Vagina (tissue), 2 donors: Measurements from ENCODE around the gene ADCY1.

Experiments
- POLR2A ChIP-seq, 2 donors: fragments of 450-650 bp; IDR thresholded peaks; one replicate each; pipeline ENCODE4 v1.6.1; 2017; ENCODE audit warnings: antibody characterized with exemption in 2 of 2, mild to moderate bottlenecking in 2 of 2, moderate library complexity in 2 of 2
- POLR2AphosphoS5 ChIP-seq, 2 donors: sonication (generic); formaldehyde crosslinking; IDR thresholded peaks; one replicate each; pipeline ENCODE4 v1.9.0; 2017; ENCODE audit warnings: antibody characterized with exemption in 2 of 2, mild to moderate bottlenecking in 2 of 2, low read depth in 1 of 2; ENCODE audit not compliant: insufficient read depth in 1 of 2

GRCh38 chr7:45586542-45587520, 12.7 kb downstream of the ADCY1 start:
- TF ChIP-seq POLR2AphosphoS5 (IDR thresholded peaks at IDR 0.05; ENCODE audit: insufficient read depth in 1 of 2, low read depth in 1 of 2) = no peak
- no peak for TF ChIP-seq POLR2A (IDR thresholded peaks at IDR 0.05)
